Measurements from ENCODE around the gene WNT5B.

WNT5B gene

GRCh38 chr12:1655225-1655788 is 26.3 kb downstream of the WNT5B start:
- no peak for DNase-seq

- no peak for DNase-seq
Measured at GRCh38 chr12:1656902-1657301, 27.9 kb downstream of the WNT5B start.

GRCh38 chr12:1657688-1658087 is 28.7 kb downstream of the WNT5B start:
- no peak for DNase-seq

- peak in 5 of 6 experiments; percentile 16 to 44 (median 25) for DNase-seq
Measured at GRCh38 chr12:1660304-1661187, 31.5 kb downstream of the WNT5B start.

GRCh38 chr12:1661553-1662335 is 32.7 kb downstream of the WNT5B start:
- DNase-seq: peak; percentile 79 to 87 (median 82)

GRCh38 chr12:1662761-1663439 is 33.9 kb downstream of the WNT5B start:
- DNase-seq: peak in 3 of 6 experiments; percentile 21 to 42 (median 31)

- DNase-seq: peak in 1 of 6 experiments; percentile 30
Measured at GRCh38 chr12:1663440-1664132, 34.6 kb downstream of the WNT5B start.

- DNase-seq: no peak
Measured at GRCh38 chr12:1665366-1665765, 36.3 kb downstream of the WNT5B start.

- no peak for DNase-seq
Measured at GRCh38 chr12:1666215-1666614, 37.2 kb downstream of the WNT5B start.

- DNase-seq: no peak
Measured at GRCh38 chr12:1666685-1667162, 37.7 kb downstream of the WNT5B start.

- no peak for DNase-seq
Measured at GRCh38 chr12:1668833-1669543, 40.0 kb downstream of the WNT5B start.

GRCh38 chr12:1670358-1671268 is 41.6 kb downstream of the WNT5B start:
- no peak for DNase-seq

- no peak for DNase-seq
Measured at GRCh38 chr12:1676043-1676442, 47.0 kb downstream of the WNT5B start.

GRCh38 chr12:1680804-1681492 is 51.9 kb downstream of the WNT5B start:
- DNase-seq: no peak

- DNase-seq: no peak
Measured at GRCh38 chr12:1681493-1681807, 52.4 kb downstream of the WNT5B start.

- DNase-seq: no peak
Measured at GRCh38 chr12:1688086-1688710, 59.2 kb downstream of the WNT5B start.

- peak; percentile 86 to 94 (median 91) for DNase-seq
Measured at GRCh38 chr12:1690578-1691122, 61.6 kb downstream of the WNT5B start, which contains the start of gene ADIPOR2. ADIPOR2 (plus strand) TSS chr12:1691070; CDS start chr12:1754344, 63,274 bp downstream.

GRCh38 chr12:1691123-1692007 is 62.3 kb downstream of the WNT5B start:
- DNase-seq: peak in 5 of 6 experiments; percentile 12 to 65 (median 17)
